Right hindlimb (tissue), 1 donor: Measurements from ENCODE around the gene CDK5.

Source experiments
- DNase-seq: peaks from one replicate; pipeline ENCODE4 v3.0.0-alpha.2; 2018

CDK5 gene

DNA sequence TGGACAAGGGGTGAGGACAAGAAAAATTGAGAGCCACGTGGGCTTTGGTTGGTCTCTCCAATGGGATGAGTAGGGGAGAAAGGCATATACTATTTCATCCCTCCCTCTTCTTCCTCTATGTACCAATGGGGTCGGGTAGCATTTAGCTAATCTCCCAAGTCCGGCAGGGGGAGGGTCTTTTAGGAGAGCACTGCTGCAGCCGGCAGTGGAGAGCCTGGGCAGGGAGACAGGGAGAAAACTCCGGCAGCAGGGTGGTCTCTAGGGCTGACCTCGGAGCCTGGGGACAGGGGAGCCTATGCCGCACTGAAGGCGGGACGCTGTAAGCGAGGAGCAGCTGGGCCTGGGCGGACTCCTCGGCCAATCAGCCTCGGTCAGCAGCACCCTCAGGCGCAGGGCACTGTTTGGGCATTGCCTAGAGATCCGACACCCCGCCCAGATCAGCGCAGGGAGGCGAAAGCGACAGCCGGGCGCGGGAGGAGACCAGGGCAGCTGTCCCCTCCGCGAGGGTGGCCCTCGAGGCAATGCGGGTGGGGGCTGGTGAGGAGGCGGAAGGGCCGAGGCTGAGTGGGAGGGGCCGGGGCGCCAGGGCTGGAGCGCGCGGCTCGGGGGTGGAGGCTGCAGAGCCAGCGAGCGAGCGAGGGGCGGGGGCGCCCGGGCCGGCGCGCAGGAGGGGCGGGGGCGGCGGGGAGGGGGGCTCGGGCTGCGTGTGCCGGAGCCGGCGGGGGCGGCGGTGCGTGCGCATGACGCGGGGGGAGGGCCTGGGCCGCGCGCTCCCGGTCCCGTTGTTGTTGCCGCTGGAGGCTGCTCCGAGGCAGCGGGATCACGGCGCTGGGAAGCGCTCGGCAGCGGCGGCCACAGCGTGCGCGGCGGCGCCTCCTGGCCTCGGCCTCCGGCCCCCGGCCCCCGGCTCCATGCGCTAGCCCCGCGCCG lies 28.3 kb upstream of the CDK5 start, which contains the start of gene AGAP3:
TSS of gene AGAP3 (plus strand) at position 785 of the 930 bp plus-strand sequence. CDS start 267 bp downstream, outside the sequence.
- DNase-seq, result peak; percentile 94

DNA sequence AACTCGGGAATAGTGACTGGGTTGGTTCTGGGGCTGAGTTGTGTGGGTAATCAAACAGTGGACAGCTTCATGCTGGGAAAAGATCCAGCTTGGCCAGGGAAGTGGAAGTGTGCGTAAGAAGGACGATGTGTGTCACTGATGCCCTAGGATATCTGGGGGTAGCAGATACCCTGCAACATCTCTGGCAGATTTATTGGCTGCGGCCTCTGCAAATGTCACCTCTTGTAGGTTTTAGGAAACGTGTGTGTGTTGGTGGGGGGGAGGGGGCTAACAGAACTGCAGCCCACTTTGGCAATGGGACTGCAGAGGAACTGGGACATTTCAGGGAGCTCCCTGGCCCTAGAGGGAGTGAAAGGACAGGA lies 27.6 kb upstream of the CDK5 start:
- DNase-seq, result no peak

DNA sequence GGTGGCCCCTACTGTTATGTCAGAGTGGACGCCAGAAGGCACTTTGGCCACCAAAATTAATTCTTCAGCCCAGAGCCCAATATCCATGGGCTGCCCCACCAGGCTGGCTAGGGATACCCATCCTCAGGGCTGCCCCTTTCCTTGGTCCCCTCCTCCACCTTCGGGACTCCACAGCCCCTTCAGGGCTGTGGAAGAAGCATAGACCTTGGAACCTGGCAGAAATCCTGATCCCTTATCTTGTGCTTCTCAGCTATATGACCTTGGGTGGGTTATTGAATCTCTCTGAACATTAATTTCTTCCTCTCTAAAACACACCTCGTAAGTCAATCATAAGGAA lies 26.1 kb upstream of the CDK5 start:
- no peak for DNase-seq

DNA sequence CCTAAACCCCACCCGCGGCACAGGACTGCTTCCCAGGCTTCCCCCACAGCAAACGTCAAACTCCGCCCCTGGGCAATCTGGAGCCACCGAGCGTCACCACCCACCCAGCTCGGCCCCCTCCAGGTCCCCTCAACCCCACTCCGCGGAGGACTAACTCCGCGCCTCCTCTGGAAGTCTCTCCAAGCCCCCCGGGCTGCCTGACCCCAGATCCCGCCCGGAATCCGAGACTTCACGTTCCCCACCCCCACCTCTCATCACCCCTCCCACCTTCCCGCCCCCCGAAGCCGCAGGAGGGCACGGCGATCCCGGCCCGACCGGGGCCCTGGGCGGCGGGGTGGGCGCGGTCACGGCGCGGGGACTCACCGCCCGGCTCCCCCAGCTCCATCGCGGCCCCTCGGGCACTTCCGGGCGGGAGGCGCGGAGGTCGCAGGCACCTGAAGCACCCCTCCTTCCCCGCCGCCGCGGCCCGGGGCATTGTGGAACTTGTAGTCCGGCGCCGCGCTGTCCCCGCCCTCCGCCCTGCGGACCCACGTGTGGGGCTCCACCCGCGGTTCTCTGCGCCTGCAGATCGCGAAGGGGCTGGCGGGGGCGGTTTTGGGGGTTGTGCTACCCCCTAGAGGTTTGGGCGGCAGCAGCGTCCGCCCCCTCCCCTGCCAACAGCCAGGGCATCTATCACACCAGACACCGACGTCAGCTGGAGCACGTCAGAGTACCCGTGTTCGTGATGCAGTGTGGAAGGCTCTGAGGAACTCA lies 25.6 kb upstream of the CDK5 start, which contains the start of gene TMUB1:
TSS of gene TMUB1 (minus strand) at position 423 of the 753 bp plus-strand sequence. CDS start 930 bp downstream, outside the sequence.
- peak; percentile 82 for DNase-seq

DNA sequence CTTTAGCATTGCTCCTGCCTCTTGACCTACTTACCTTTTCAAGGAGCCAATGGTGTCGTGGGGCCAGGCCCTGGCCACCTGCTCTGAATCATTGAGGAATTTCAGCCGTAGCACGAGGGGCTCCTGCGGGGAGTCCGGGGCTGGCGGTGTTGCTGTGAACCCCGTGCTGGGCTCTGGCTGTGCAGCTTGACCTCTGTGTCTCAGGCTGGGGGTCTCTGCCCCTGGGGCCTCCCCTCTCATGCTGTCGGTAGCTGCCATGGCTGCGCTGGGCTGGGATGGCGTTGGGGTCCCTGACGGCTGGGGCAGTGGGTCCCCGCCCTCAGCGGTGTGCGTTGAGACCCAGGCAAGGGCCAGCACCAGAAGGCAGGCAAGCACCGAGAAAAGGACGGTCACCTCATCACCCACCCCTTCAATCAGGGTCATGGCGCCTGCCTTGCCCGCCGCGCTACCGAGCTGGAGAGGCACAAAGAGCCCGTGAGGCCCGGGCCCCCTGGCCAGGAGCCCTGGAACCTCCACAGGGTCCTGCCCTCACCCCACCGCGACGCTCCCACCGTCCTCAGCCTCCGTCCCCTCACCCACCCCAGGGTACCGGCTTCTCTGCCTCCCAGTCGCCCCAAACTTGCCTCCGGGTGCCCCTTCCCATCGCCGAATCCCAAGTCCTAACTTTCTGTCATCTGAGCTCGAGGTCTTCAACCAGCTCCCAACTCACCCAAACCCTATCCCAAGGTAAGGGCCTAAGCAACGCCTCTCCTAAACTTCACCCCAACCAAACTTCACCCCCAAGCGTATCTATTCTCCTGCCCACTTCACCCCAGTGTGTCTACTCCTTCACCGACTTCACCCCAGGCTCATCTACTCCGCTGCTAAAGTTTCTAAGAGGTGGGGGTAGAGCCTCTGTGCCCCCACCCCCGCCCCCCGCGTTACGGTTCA lies 24.7 kb upstream of the CDK5 start:
- no peak for DNase-seq

DNA sequence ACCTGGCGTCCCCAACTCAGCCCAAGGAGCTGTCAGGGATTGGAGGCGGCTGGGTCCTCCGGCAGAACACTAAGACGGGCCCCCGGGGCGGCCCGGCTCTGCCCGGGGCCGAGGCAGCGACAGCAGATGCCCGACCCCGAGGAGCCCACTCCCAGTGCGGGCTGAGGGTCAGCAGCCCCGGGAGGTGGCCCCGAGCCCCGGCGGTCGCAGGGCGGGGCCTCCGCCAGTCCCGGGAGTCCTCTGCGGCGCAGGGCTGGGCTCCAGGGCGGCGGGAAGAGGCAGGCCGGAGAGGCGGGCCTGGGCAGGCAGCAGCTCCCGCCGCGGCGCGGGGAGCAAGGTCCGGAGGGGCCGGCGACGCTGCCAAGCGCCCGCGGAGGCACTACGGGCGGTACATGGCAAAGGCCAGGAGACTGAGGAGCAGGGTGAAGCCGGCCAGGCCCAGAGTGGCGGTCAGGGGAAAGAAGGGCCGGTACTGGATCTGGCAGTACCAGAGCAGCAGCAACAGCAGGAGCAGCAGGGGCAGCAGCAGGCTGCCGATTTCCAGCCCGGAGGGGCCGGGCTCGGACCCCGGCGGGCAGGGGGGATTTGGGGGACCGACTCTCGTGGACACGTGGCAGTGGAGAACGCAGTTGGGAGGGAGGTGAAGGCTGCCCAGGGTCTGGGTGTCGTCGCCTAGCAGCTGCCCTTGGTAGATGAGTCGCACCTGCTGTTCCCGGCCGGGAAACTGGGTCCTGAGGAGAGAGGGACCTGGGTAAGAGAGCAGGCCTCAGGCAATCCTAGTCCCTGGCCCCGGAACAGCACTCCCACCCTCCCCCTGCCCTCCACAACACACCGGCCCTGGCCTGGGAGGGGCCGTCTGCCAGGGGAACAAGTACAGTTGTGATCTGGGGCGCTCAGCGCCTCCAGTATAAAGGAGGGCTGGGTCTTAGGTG lies 23.7 kb upstream of the CDK5 start:
- DNase-seq, result peak; percentile 61

DNA sequence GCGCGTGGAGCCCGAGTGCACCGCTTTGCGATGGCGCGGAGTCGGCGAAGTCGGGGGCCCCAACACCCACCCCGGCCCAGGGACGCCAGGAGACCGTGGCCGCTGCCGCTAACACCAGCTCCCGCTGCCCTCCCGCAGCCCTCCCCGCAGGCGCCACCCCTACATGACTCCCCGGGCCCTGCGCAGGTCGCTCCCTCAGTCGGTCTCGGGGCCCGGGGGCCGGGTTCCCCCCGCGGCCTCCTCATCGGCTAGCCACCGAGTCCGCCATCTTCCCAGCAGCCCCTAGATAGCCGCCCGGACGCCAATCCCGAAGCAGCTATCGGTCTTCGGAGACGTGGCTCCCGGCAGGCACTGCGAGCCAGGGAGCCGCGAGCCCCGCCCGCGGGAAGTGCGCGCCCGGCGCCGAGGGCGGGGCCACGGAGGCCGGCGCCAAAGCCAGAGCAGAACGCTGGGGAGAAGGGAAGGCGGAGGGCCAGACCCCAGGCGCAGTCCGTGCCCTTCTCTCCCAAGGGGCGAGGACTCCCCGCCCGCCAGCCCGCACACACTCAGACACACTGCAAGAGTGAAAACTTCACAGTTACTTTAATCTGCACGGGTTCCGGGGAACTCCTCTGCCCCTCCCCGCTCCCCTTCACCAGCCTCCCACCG lies 22.9 kb upstream of the CDK5 start, which contains the start of gene FASTK:
TSS of gene FASTK (minus strand) at position 288 of the 648 bp plus-strand sequence. CDS start at position 245, 43 bp downstream.
- DNase-seq, result peak; percentile 94

DNA sequence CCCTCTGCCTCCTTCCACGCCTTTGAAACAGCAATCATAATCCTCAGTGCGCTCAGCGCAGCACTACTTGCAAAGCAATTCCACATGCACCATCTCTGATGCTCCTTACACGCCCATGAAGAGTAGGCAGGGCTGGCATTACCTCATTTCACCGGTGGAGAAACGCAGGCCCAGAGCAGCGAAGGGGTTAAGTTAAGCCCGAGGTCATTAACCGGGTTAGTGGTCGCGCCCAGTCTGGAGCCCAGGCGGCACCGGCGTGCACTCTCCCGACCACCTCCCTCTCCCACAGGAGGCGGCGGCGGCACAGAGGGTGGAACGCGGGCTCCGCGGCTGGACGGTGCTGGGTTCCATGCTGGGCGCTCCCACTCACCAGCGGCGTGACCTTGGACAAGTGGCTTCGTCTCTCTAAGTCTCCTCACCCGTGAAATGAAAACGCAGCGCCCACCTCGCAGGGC lies 22.4 kb upstream of the CDK5 start:
- DNase-seq, result no peak

DNA sequence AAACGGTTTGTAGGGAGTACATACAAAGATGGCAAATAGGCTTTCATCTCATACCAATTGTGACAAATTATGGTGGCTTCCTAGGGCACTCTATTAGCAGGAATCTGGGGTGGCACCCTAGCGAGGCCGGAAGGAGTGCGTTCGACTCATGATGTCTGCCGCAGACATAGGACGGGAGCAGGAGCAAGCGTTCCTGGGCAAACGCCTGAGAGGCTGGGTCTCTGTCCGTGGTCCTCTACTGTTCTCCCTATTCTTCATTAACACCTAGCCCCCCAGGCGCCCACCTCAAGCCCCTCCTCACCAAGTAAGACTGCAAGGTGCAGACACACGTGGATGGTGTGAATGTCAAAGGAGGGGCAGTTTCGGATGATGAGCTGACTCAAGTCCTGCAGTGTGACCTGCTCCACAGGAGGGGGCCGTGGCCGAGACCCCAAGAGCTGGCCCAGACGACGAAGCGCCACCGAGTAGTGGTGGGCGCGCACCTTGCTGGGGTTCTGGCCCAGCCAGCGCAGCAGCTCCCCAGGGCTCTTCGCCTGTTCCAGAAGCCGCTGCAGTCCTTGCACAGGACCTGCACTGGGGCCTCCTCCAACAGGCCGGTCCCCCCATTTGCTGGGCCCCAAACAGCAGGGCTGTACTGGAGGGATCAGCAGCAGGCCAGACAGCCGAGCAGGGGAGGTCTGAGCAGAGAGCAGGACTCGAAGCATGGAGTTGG lies 21.7 kb upstream of the CDK5 start:
- DNase-seq, result no peak

DNA sequence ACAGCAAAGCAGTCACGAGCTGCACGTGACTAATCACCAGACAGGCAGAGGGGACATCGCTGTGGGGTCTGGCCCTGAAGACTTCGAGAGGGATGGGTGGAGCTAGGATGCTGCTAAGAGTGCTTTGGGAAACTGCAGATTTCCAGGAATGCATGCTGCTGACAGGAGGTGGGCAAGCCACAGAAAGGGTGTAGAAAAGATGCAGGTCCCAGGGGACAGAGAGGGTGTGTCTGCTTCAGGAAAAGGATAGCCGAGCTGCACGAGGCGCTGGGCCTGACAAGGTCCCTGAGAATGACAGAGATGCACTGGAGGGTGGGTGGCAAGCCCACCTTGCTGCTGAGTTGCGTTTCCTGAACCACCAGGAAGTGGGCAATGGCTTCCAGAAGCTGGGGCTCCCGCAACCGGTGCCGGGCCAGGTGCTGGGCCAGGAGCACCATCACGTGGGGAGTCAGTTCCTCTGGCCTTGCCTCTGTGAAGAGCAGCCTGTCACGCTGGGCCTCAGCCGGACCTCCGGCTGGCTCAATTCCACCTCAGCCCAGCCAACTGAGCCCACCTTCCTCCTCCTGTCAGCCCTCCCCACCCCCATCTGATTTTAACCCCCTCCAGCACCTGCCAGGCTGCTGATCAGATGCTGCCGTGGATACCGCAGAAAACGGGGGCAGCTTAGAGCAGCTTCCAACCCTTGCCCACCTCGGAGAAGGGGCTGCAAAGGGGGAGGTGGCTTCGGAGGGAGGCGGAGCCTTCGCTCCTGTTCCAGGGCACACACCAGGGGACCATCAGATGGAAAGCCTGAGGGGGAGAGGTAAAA lies 20.7 kb upstream of the CDK5 start:
- no peak for DNase-seq

DNA sequence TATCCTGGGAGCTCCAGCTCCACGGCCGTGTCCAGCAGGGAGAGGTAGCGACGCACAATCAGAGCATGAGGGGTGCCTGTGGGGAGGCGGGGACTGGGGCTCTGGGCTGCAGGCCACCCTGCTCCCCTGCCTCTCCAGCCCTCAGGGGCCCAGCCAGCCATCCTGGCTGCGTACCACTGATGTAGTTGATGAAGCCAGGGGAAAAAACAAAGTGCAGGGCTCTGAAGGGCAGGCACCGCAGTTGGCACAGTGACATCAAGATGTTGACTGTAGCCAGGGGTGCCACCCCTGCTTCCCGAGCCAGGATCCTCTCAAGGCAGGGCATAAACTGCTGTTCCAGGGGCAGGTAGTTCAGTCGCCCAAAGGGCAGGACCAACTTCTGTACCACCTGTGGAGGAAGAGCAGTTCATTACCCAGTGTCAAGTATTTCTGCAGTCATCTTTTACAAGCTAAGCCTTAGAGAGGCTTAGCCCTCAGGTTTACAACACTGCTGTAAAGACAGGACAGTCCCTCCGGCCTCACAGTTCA lies 20.1 kb upstream of the CDK5 start:
- no peak for DNase-seq

DNA sequence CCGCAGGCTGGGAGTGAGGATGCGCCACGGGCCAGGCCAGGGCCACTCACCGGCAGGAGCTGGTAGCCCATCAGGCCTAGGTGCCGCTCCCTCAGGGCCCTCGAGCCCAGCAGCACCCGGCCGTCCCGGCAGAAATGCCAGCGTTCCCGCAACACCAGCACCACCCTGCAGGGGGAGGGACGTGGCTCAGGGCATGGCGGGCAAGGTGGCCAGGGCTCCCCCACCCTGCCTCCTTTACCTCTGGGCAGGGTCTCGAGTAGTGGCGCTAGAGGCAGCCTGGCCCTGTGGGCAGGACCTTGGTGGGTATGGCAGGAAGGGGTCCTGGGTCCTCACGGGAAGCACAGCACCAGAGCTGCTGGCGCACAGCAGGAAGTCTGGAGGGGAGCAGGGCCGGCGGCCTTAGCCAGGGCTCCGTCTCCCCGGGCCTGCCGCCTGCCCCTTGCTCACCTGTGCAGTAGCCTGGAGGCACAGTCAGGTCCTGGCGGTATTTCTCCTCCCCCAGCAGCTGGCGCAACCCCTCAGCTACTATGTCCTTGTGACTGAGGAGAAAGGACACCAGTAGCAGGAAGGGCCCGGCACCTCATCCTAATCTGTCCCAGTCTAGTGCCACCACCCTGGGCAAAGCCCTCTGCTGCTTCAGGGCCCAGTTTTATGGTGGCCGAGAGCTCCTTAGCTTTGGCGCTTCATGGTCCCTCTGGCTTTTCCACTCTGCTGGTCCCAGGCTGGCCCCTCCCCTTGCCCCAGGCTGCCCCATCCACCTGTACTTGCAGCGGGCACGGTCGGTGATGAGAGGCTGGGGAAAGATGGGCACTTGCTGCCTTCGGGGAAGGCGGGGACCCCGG lies 19.4 kb upstream of the CDK5 start:
- DNase-seq, result no peak

DNA sequence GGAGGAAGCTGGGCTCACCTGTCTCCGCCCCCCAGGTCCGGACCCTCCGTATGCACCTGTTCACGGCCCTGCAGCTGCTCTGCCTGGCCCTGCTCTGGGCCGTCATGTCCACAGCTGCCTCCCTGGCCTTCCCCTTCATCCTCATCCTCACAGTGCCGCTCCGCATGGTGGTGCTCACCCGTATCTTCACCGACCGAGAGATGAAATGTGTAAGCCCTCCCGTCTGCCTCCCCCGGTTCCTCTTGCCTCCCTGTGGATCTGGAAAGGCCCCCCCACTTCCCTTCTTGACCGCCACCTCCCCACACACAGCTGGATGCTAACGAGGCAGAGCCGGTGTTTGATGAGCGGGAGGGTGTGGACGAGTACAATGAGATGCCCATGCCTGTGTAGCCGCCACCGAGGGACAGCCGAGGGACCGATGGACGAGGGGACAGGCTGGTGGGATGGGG lies 18.3 kb upstream of the CDK5 start:
- no peak for DNase-seq

DNA sequence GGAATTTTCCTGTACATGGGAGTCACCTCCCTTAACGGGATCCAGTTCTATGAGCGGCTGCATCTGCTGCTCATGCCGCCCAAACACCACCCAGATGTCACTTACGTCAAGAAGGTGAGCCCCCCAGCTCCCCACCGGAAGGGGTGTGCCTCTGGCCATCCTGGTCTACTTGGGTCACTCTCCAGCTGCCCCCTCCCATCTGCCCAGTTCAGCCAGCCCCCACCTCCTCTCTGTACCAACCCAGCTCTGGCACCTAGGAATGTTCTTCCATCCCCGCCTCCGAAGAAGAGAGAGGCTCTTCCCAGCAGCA lies 17.9 kb upstream of the CDK5 start:
- DNase-seq, result no peak

DNA sequence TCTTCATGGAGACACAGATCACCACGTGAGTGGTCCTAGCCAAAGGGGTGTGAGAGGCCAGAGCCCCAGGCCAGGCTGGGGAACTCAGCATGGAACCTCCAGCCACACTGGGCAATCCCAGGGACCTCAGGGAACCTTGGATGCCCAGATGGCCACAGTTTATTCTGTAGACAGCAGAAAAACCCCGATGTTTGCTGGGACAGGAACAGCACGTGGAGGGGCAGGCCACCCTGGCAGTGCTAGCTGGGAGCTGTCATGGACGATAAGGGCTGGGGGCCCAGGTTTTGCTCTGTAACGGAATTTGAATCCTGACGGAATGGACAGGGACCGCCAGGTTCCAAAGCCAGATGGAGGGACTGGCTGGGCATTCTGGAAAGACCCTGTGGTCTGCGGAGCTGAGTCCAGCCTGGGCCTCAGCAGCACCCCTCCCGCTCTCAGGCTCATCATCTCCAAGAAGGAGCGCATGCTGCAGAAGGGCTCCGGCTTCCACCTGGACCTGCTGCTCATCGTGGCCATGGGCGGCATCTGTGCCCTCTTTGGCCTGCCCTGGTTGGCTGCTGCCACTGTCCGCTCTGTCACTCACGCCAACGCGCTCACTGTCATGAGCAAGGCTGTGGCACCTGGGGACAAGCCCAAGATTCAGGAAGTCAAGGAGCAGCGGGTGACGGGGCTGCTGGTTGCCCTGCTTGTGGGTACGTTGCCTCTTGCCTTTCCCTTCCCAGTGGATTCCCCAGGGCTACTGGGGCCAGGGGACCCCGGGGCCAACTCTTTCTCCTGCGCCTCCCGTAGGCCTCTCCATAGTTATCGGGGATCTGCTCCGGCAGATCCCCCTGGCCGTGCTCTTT lies 17.3 kb upstream of the CDK5 start:
- no peak for DNase-seq

DNA sequence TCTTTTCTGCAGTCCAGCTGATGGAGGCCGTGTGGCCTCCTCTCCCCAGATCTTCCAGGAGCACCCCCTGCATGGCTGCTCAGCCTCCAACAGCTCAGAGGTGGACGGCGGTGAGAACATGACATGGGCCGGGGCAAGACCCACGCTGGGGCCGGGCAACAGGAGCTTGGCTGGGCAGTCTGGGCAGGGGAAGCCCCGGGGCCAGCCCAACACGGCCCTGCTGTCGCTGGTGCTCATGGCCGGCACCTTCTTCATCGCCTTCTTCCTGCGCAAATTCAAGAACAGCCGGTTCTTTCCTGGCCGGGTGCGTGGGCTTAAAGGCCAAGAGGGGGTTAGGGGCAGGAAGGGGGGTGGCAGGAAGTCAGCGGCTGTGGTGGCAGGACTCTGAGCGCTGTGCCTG lies 16.3 kb upstream of the CDK5 start:
- no peak for DNase-seq
